ENCODE data around the gene SEPTIN10.
"Not testable (repeated sequence)": the region's sequence is repeated elsewhere in the genome, so short reads cannot be mapped to it uniquely, and the experiment has no call there.

The SEPTIN10 gene

DNA sequence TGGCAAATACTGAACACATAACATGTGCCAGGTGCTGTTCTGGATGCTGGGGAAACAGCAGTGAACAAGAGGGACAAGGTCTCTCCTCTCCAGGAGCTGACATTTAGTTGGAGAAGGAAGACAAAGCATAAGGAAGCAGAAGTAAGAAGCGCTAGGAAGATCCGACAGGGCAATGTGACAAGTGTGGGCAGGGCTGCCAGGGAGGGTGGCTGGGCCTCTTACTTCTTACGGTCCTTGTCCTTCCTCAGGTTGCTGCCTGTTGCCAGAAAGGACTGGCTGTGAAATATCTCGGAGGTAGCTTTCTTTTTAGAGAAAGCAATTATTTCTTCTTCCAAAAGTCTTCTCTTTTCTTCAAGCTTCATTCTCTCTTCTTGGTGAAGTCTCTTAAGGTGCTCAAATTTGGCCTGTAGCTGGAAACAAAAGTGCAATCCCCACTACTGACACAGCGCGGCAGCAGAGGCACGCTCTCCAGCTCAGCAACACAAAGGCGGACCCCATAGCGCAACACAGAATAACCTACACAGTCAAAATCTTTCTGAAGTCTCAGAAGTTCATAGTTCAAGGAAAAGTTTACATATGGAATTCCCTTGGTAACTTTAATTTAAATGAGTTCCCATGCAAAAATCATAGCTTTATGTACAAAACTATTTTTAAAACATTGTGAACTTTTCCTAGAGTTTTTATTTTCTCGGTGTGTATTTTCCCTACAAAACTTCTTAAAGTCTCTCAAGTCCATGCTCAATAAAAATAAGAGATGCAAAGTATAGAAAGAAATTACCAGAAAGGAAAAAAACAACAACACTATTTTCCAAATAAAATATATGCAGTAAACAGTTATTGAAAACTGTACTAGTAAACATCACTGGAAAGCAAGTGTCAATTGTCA, 67.7 kb downstream of the SEPTIN10 start:
- peak; percentile 14 for DNase-seq (ENCODE audit: low read depth, low spot score)

- DNase-seq (ENCODE audit: low read depth, low spot score): no peak
Observed at GRCh38 chr2:109542384-109542783, 71.4 kb downstream of the SEPTIN10 start.

GRCh38 chr2:109538546-109538945, 75.2 kb downstream of the SEPTIN10 start:
- no peak for DNase-seq (ENCODE audit: low read depth, low spot score)

DNA sequence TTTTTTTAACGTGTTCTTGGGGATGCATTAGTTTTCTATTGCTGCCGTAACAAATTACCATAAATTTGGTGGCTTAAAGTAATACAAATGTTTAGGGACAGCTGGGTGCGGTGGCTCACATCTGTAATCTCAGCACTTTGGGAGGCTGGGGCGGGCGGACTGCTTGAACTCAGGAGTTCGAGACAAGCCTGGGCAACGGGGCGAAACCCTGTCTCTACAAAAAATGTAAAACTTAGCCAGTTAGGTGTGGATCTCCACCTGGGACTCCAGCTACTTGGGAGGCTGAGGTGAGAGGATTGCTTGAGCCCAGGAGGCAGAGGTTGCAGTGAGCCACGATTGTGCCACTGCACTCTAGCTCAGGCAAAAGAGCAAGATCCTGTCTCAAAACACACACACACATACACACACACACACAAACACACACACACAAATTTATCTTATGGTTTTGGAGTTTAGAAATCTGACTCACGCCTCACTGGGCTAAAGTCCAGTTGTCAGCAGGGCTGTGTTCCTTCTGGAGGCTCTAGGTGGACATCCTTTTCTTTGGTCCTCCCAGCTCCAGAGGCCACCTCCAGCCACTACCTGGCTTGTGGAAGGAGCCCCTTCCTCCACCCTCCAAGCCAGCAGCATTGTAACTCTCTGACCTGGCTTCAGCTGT, 76.1 kb downstream of the SEPTIN10 start:
- no peak for DNase-seq (ENCODE audit: low read depth, low spot score)

- not testable (repeated sequence) for DNase-seq (ENCODE audit: low read depth, low spot score)
Observed at GRCh38 chr2:109536556-109536955, 77.2 kb downstream of the SEPTIN10 start.

DNA sequence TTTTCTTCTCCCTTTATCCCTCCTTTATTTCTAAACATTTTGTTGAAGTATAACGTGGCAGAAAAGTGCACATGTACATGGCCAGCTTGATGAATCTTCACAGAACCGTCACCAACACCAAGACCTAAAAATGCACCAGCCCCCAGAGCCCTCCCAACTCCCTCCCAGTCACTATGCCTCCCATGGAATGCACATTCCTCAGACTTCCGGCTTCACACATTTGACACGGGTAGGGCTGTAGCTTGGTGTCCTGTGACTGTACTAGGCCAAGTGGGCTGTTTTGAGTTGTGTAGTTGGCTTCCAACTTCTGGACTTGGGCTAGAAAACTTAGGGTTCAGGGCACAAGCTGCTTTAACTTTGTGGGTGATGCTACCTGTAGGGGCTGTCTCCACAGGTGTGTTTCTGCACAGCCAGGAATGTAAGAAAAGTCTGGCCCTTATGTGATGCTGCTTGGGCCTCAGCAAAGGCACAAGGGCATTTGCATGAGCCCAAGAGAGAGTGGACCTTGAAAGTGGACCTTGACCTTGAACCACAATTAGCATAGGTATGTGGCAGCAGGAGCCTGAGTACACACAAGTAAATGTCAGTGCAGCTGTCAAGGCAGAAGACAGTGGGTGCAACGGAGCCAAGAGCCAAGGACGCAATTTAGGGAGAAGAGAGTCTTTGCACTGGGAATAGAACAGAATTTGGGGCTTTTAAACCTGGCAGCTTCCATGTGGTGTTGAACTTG, 78.4 kb downstream of the SEPTIN10 start:
- DNase-seq (ENCODE audit: low read depth, low spot score): no peak

- no peak for DNase-seq (ENCODE audit: low read depth, low spot score)
Observed at GRCh38 chr2:109533823-109534222, 79.9 kb downstream of the SEPTIN10 start.

DNA sequence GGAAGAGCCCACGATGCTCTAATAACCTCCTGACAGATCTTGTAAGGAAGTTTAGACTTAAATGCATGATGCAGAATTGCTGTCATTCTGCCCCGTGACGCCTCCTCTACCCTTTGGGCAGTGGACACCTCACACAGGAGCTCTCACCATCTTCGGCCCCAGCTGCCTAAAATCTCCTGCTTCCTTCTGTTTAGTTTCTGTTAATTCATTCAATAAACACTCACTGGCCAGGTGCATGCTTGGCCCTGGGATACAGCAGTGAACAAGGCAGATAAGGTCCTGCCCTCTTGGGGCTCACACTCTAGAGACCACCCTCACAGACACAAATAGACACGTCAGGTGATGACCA, 81.1 kb downstream of the SEPTIN10 start:
- DNase-seq (ENCODE audit: low read depth, low spot score): no peak

GRCh38 chr2:109531896-109532727, 81.7 kb downstream of the SEPTIN10 start:
- DNase-seq (ENCODE audit: low read depth, low spot score): no peak

DNA sequence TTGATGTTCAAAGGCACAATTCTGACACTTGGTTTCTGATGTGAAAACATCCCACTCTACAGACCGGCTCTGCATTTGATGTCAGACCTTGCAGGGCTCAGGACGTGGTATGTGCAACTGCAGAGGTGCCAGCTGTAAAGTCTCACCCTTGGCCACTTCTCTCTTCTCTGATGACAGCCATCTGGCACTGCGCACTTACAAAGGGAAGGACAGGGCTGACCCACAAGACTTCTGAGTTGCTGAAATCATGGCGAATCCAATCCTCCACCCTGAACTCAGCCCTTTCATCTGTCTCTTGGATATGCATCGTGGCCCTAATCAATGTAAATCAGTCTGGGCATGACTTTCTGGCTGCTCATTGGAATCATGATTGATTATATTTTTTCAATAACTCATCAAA, 82.5 kb downstream of the SEPTIN10 start:
- DNase-seq (ENCODE audit: low read depth, low spot score): no peak

- no peak for DNase-seq (ENCODE audit: low read depth, low spot score)
Observed at GRCh38 chr2:109530712-109531111, 83.1 kb downstream of the SEPTIN10 start.

DNA sequence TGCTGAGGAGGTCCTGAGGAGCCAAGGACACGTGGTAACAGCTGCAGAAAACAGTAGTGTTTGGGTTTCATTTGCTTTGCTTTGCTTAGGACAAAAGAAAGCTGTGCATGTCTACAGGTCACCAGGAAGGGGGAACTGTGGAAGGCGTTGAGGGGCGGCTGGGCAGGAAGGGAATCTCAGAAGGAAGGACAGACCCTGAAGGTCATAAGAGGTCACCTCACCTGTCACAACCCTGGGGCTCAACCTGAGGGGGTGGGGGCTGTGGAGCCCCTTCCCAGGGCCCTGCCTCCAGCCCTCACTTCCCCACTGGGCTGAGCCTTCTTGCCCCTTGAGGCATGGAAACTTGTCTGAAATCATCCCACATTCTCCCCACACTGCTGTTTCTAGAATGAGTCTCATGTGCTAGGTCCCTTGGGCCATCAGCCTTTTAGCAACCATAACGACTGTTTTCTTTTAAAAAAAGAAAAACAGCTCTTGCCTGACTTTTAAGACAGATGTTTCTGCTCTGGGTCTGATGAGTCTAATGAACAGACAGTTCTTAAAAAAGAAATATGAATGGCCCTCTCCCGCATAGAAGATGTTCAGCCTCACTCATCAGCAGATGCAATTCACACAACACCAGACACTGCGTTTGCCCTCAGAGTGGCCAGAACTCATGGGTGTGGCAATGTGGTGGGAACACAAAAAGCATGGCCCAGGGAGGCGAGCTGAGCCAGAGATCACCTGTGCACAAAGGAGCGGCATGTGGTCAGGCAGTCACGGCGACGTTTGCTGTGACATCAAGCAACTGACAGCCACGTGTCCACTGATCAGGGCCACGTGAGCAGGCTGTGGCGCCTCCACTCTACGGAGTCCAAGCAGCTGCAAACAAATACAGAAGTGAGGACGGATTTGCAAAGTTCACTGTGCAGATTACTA, 84.0 kb downstream of the SEPTIN10 start:
- DNase-seq (ENCODE audit: low read depth, low spot score): no peak

DNA sequence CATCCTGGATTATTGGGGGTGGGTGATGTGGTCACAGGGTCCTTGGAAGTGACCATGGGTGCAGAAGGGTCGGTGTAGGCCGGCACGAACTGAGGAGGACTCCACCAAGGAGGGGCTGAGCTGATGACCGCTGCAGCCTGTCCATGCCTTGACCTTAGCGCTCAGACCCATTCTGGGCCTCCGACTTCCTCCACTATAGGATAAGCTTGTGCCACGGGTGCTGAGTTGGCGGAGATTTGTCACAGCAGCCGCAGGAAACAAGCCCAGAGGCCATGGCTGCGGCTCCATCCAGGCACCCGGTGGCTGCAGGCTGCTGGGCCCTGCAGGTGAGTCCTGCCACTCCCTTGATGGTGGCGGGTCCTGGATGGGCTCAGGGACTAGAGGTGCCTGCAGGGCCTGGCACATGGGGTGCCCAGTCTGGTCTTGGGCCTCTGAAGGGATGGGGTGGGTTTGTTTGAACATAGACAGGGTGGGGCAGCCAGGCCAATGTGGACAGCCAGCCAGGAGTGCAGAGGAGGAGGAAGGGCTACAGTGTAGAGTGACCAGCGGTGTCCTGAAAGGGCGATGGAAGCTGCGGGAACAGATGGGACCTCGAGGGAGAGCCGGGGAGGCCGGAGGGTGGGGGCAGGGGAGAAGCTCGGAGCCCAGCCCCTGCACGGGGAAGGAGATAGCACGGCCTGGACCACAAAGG, 84.8 kb downstream of the SEPTIN10 start:
- no peak for DNase-seq (ENCODE audit: low read depth, low spot score)

DNA sequence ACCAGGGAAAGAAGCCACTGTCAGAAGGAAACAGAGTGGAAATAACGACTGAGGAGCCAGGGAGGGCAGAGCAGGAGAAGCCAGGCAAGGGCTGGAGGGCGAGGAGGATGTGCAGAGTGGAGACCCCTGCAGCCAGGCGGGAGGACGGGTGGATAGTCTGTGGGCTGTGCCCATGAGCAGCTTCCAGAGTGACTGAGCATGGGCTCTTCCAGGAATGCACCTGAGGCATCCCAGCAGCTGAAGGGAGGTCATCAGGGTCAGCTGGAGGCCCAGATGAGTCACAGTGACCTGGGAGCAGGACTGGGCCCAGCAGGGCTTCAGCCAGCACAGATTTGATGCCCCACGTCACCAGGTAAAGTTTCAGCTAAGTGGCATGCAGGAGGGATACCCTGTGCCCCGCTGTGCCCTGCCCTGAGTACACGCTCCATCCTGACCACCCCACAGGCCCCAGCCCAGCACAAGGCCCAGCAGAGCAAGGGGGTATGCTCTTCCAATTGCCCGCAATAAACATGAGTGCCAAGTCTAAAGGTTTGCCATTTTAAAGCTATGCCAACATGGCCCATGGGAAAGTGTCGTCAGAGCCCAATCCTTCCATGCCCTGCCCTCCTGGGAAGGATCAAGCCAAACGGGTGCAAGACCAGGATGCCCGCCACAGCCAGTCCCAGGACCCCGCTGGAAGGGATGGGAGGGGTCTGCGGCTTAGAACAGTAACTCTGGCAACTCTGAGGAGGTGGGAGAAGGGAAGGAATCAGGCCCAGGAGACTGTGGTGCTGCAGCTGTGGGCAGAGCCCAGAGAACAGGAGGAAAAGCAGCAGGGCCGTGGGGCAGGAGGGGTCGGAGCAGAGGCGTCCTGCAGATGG, 85.7 kb downstream of the SEPTIN10 start:
- DNase-seq (ENCODE audit: low read depth, low spot score): no peak

GRCh38 chr2:109527079-109527478, 86.7 kb downstream of the SEPTIN10 start:
- no peak for DNase-seq (ENCODE audit: low read depth, low spot score)

DNA sequence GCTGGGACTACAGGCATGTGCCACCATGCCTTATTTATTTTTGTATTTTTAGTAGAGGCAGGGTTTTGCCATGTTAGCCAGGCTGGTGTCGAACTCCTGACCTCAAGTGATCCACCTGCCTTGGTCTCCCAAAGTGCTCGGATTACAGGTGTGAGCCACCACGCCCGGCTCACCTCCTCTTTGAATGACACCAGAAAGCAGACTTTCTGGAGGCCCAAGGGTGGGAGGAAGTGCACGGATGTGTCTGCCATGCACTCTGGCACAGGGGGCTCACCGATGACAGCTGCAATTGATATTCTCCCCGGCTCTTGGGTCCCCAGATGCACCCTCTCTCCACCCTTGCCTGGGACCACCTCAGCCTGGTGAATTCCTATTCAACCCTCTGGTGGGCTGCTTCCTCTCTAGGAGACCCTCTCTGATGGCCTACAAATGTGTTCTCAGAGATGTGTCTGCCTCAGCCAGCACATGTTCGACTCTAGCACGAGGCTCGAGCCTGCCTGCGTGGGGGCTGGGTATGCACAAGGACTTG, 87.3 kb downstream of the SEPTIN10 start:
- no peak for DNase-seq (ENCODE audit: low read depth, low spot score)

GRCh38 chr2:109525836-109526235, 87.9 kb downstream of the SEPTIN10 start:
- DNase-seq (ENCODE audit: low read depth, low spot score): no peak

GRCh38 chr2:109523536-109524361, 90.0 kb downstream of the SEPTIN10 start:
- no peak for DNase-seq (ENCODE audit: low read depth, low spot score)

All from activated naive CD8-positive, alpha-beta T cell treated with anti-CD3 and anti-CD28 coated beads, Interleukin-2, amount 50 U/mL, for 16 hours (primary cell).